ENCODE measurements around the gene IL4R. TPM values are rescaled to one million over a fixed set of nuclear protein-coding genes. Genes with fewer than 3 reads are reported as not detected.

The IL4R gene
- total and polyA plus RNA-seq, 10 of the 15 experiments (the other 5 are each of a cell fraction or from before 2014, with no cell fraction given), result 2.6 to 70.4 (median 36.6) TPM

- TF ChIP-seq RELB (IDR thresholded peaks at IDR 0.05; ENCODE audit: low read depth), result no peak
- TF ChIP-seq NKRF (conservative IDR thresholded peaks at IDR 0.05), result no peak
- no peak for TF ChIP-seq E4F1 (IDR thresholded peaks at IDR 0.05; ENCODE audit: borderline replicate concordance, partially characterized antibody)
- no peak for TF ChIP-seq POU2F2 (IDR thresholded peaks at IDR 0.05; ENCODE audit: borderline replicate concordance, low read depth, low read length)
Measured at GRCh38 chr16:27334838-27335237, 21.1 kb downstream of the IL4R start (continued).
